ENCODE measurements around the gene TPSAB1. TPM values are rescaled to one million over a fixed set of nuclear protein-coding genes. Genes with fewer than 3 reads are reported as not detected.

The TPSAB1 gene
- total RNA-seq, 5 donors from 2014 or later (not counting 1 experiment from before 2014, with no cell fraction given), result 0.39 to 1.6 (median 1.2) TPM; not detected in 2

DNA sequence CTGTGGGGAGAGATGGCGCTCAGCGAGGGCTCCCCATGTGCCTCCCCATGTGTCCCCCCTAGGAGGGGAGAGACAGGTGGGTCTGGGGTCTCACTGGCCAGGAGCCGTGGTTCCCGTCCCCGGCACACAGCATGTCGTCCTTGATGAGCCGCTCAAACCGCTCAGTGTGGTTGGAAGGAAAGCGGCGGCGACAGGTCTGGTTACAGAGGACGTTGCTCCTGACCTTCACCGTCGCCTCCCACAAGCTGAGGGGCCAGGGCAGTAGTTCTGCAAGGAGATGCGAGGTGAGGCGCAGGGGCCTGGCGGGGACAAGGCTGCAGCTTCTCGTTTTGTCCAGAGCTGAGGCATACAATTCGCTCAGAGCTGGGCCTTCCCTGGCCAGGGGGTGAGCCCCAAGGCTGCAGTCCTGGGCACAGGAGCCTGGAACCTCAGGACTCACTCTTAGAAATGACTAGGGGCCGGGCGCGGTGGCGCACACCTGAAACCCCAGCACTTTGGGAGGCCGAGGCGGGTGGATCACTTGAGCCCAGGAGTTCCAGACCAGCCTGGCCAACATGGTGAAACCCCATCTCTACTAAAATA is 46.1 kb downstream of the TPSAB1 start:
- peaks cover 12 to 50% of the 10 kb centered on the region in 2 donors for H3K27me3 Mint-ChIP-seq
- no peak overlapping the region for H3K4me3 Mint-ChIP-seq
- no peak overlapping the region for H3K27ac Mint-ChIP-seq
- peaks cover 0 to 2% (median 0%) of the 10 kb centered on the region in 3 donors for H3K4me1 Mint-ChIP-seq
- Histone ChIP-seq H3K4me3 (ENCODE audit: control insufficient read depth in 1 of 2, extremely low read depth in 1 of 2, low read length in 1 of 2) (no peak overlapping the region), H3K27ac (ENCODE audit: low read length) (no peak overlapping the region), H3K4me1 (ENCODE audit: control insufficient read depth in 1 of 2, extremely low read depth in 1 of 2, insufficient read depth in 2 of 2, low read length in 2 of 2) (peaks cover 0 to 10% of the 10 kb centered on the region in 2 experiments), H3K36me3 (ENCODE audit: control insufficient read depth in 2 of 2, extremely low read depth in 1 of 2, insufficient read depth in 1 of 2, low read length in 1 of 2) (no peaks in the 10 kb centered on the region), H3K9me3 (no peaks in the 10 kb centered on the region), H3K27me3 (replicated peaks in 1 of 2; ENCODE audit: control insufficient read depth in 2 of 2, extremely low read depth in 1 of 2, insufficient read depth in 2 of 2, low read length in 1 of 2) (peaks cover 5 to 73% of the 10 kb centered on the region in 2 experiments)
- DNase-seq (no peak), ATAC-seq (replicated peaks in 1 of 4) (no peak)
- CTCF ChIA-PET, result no interaction called here
- WGBS (ENCODE audit: insufficient coverage), result 74% methylated on average over 17 of the region's 25 CpGs
- H3K9me3 Mint-ChIP-seq, result no peaks in the 10 kb centered on the region
- no peaks in the 10 kb centered on the region for H3K36me3 Mint-ChIP-seq
- POLR2A ChIA-PET, result no interaction called here

DNA sequence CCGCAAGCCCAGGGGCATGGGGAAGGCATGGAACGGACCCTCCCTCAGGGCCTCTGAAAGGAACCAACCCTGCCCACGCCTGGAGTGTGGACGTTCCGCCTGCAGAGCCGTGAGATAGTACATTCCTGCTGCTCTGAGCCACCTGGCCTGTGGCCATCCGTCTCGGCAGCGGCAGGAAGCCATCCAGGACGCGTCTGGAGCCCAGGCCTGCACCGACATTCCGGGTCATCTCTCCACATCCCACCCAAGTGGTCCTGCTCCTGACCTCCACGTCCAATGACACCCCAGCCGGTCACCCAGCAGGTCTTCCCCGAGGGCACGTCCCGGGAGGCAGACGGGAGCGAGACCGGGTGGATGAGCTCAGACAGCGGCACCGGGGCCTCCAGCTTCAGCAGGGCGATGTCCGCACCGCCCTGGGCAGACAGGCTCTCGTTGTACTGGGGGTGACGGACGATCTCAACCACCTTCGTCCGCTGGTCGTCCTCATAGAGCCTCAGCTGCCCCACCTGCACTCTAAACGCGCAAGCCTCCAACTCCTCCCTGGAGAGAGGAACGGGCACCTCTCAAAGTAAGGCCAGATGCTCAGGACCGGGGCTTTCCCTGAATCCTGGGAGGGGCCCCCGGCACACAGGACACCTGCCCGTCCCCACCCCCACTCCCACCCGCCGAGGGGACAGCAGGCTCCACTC is 47.6 kb downstream of the TPSAB1 start:
- peaks cover 0 to 2% (median 0%) of the 10 kb centered on the region in 3 donors for H3K4me1 Mint-ChIP-seq
- H3K9me3 Mint-ChIP-seq, result no peaks in the 10 kb centered on the region
- H3K4me3 Mint-ChIP-seq, result no peak overlapping the region
- H3K36me3 ChIP-seq (ENCODE audit: control insufficient read depth in 2 of 2, extremely low read depth in 1 of 2, insufficient read depth in 1 of 2, low read length in 1 of 2), result no peaks in the 10 kb centered on the region
- H3K9me3 ChIP-seq, result no peaks in the 10 kb centered on the region
- H3K27ac ChIP-seq (ENCODE audit: low read length), result no peak overlapping the region
- H3K4me1 ChIP-seq (ENCODE audit: control insufficient read depth in 1 of 2, extremely low read depth in 1 of 2, insufficient read depth in 2 of 2, low read length in 2 of 2), result peaks cover 0 to 10% of the 10 kb centered on the region in 2 experiments
- peaks cover 18 to 59% of the 10 kb centered on the region in 2 donors for H3K27me3 Mint-ChIP-seq
- peaks cover 5 to 81% of the 10 kb centered on the region in 2 experiments for H3K27me3 ChIP-seq (replicated peaks in 1 of 2; ENCODE audit: control insufficient read depth in 2 of 2, extremely low read depth in 1 of 2, insufficient read depth in 2 of 2, low read length in 1 of 2)
- no peak overlapping the region for H3K27ac Mint-ChIP-seq
- ChIA-PET POLR2A (interaction anchor here in 1 of 2 donors (0.7 kb wide), 1 partner anchor 8 kb away, joined by 3 read pairs; no protein-coding TSS in a partner anchor), CTCF (no interaction called here)
- no peak overlapping the region for H3K4me3 ChIP-seq (ENCODE audit: control insufficient read depth in 1 of 2, extremely low read depth in 1 of 2, low read length in 1 of 2)
- DNase-seq (no peak), ATAC-seq (replicated peaks in 1 of 4) (no peak)
- no peaks in the 10 kb centered on the region for H3K36me3 Mint-ChIP-seq
- 72% methylated on average over 24 of the region's 40 CpGs for WGBS (ENCODE audit: insufficient coverage)

GRCh38 chr16:1288813-1289476 is 48.4 kb downstream of the TPSAB1 start:
- CTCF ChIA-PET, result no interaction called here
- no peak overlapping the region for H3K27ac ChIP-seq (ENCODE audit: low read length)
- H3K4me1 Mint-ChIP-seq, result peaks cover 0 to 2% (median 0%) of the 10 kb centered on the region in 3 donors
- no peaks in the 10 kb centered on the region for H3K9me3 ChIP-seq
- H3K27me3 Mint-ChIP-seq, result peaks cover 24 to 60% of the 10 kb centered on the region in 2 donors
- no peaks in the 10 kb centered on the region for H3K9me3 Mint-ChIP-seq
- H3K4me1 ChIP-seq (ENCODE audit: control insufficient read depth in 1 of 2, extremely low read depth in 1 of 2, insufficient read depth in 2 of 2, low read length in 2 of 2), result peaks cover 0 to 10% of the 10 kb centered on the region in 2 experiments
- peak in 13 of 35 experiments; percentile 12 to 57 (median 27) for DNase-seq
- POLR2A ChIA-PET, result no interaction called here
- H3K27me3 ChIP-seq (replicated peaks in 1 of 2; ENCODE audit: control insufficient read depth in 2 of 2, extremely low read depth in 1 of 2, insufficient read depth in 2 of 2, low read length in 1 of 2), result peaks cover 5 to 82% of the 10 kb centered on the region in 2 experiments
- 67% methylated on average over 10 of the region's 20 CpGs for WGBS (ENCODE audit: insufficient coverage)
- ATAC-seq (replicated peaks in 1 of 4), result peak; percentile 50 to 81 (median 64)
- H3K4me3 Mint-ChIP-seq, result peak overlapping the region in 1 of 3 donors; percentile 2
- H3K27ac Mint-ChIP-seq, result no peak overlapping the region
- H3K4me3 ChIP-seq (ENCODE audit: control insufficient read depth in 1 of 2, extremely low read depth in 1 of 2, low read length in 1 of 2), result no peak overlapping the region
- H3K36me3 Mint-ChIP-seq, result no peaks in the 10 kb centered on the region
- no peaks in the 10 kb centered on the region for H3K36me3 ChIP-seq (ENCODE audit: control insufficient read depth in 2 of 2, extremely low read depth in 1 of 2, insufficient read depth in 1 of 2, low read length in 1 of 2)

- peak overlapping the region in 1 of 3 donors; percentile 2 for H3K4me3 Mint-ChIP-seq
- H3K27ac Mint-ChIP-seq, result no peak overlapping the region
- WGBS (ENCODE audit: insufficient coverage), result 15% methylated on average over 11 of the region's 17 CpGs
- no peak for DNase-seq
- H3K4me3 ChIP-seq (ENCODE audit: control insufficient read depth in 1 of 2, extremely low read depth in 1 of 2, low read length in 1 of 2), result no peak overlapping the region
- H3K4me1 Mint-ChIP-seq, result peaks cover 0 to 2% (median 0%) of the 10 kb centered on the region in 3 donors
- H3K27me3 ChIP-seq (replicated peaks in 1 of 2; ENCODE audit: control insufficient read depth in 2 of 2, extremely low read depth in 1 of 2, insufficient read depth in 2 of 2, low read length in 1 of 2), result peaks cover 5 to 82% of the 10 kb centered on the region in 2 experiments
- no peaks in the 10 kb centered on the region for H3K36me3 Mint-ChIP-seq
- POLR2A ChIA-PET, result no interaction called here
- no peaks in the 10 kb centered on the region for H3K36me3 ChIP-seq (ENCODE audit: control insufficient read depth in 2 of 2, extremely low read depth in 1 of 2, insufficient read depth in 1 of 2, low read length in 1 of 2)
- no peak for ATAC-seq (replicated peaks in 1 of 4)
- no peaks in the 10 kb centered on the region for H3K9me3 Mint-ChIP-seq
- no peak overlapping the region for H3K27ac ChIP-seq (ENCODE audit: low read length)
- H3K9me3 ChIP-seq, result no peaks in the 10 kb centered on the region
- CTCF ChIA-PET, result interaction anchor here in 1 of 2 donors (0.7 kb wide), 1 partner anchor 142 kb away, joined by 7 read pairs; no protein-coding TSS in a partner anchor
- H3K27me3 Mint-ChIP-seq, result peaks cover 30 to 63% of the 10 kb centered on the region in 2 donors
- H3K4me1 ChIP-seq (ENCODE audit: control insufficient read depth in 1 of 2, extremely low read depth in 1 of 2, insufficient read depth in 2 of 2, low read length in 2 of 2), result peaks cover 0 to 10% of the 10 kb centered on the region in 2 experiments
Measured at GRCh38 chr16:1289477-1289866, 49.0 kb downstream of the TPSAB1 start.

GRCh38 chr16:1290063-1290501 is 49.6 kb downstream of the TPSAB1 start:
- H3K9me3 Mint-ChIP-seq, result no peaks in the 10 kb centered on the region
- H3K27me3 Mint-ChIP-seq, result peaks cover 30 to 65% of the 10 kb centered on the region in 2 donors
- H3K9me3 ChIP-seq, result no peaks in the 10 kb centered on the region

GRCh38 chr16:1290860-1291575 is 50.5 kb downstream of the TPSAB1 start:
- ChIA-PET CTCF (no interaction called here), POLR2A (no interaction called here)
- H3K4me3 ChIP-seq (ENCODE audit: control insufficient read depth in 1 of 2, extremely low read depth in 1 of 2, low read length in 1 of 2), result no peak overlapping the region
- 79% methylated on average over 23 of the region's 29 CpGs for WGBS (ENCODE audit: insufficient coverage)
- peaks cover 30 to 64% of the 10 kb centered on the region in 2 donors for H3K27me3 Mint-ChIP-seq
- no peak overlapping the region for H3K4me3 Mint-ChIP-seq
- H3K27ac ChIP-seq (ENCODE audit: low read length), result no peak overlapping the region
- H3K27me3 ChIP-seq (replicated peaks in 1 of 2; ENCODE audit: control insufficient read depth in 2 of 2, extremely low read depth in 1 of 2, insufficient read depth in 2 of 2, low read length in 1 of 2), result peaks cover 5 to 82% of the 10 kb centered on the region in 2 experiments
- H3K9me3 Mint-ChIP-seq, result no peaks in the 10 kb centered on the region
- peaks cover 0 to 2% (median 0%) of the 10 kb centered on the region in 3 donors for H3K4me1 Mint-ChIP-seq
- H3K36me3 ChIP-seq (ENCODE audit: control insufficient read depth in 2 of 2, extremely low read depth in 1 of 2, insufficient read depth in 1 of 2, low read length in 1 of 2), result no peaks in the 10 kb centered on the region
- H3K4me1 ChIP-seq (ENCODE audit: control insufficient read depth in 1 of 2, extremely low read depth in 1 of 2, insufficient read depth in 2 of 2, low read length in 2 of 2), result peaks cover 0 to 10% of the 10 kb centered on the region in 2 experiments
- H3K27ac Mint-ChIP-seq, result no peak overlapping the region
- no peaks in the 10 kb centered on the region for H3K36me3 Mint-ChIP-seq
- H3K9me3 ChIP-seq, result no peaks in the 10 kb centered on the region
- DNase-seq, result no peak
- no peak for ATAC-seq (replicated peaks in 1 of 4)

More at GRCh38 chr16:1290063-1290501, 49.6 kb downstream of the TPSAB1 start:
- 23% methylated on average over 3 of the region's 22 CpGs for WGBS (ENCODE audit: insufficient coverage)
- Histone ChIP-seq H3K27me3 (replicated peaks in 1 of 2; ENCODE audit: control insufficient read depth in 2 of 2, extremely low read depth in 1 of 2, insufficient read depth in 2 of 2, low read length in 1 of 2) (peaks cover 5 to 85% of the 10 kb centered on the region in 2 experiments), H3K4me1 (ENCODE audit: control insufficient read depth in 1 of 2, extremely low read depth in 1 of 2, insufficient read depth in 2 of 2, low read length in 2 of 2) (peaks cover 0 to 10% of the 10 kb centered on the region in 2 experiments), H3K36me3 (ENCODE audit: control insufficient read depth in 2 of 2, extremely low read depth in 1 of 2, insufficient read depth in 1 of 2, low read length in 1 of 2) (no peaks in the 10 kb centered on the region), H3K27ac (ENCODE audit: low read length) (no peak overlapping the region), H3K4me3 (ENCODE audit: control insufficient read depth in 1 of 2, extremely low read depth in 1 of 2, low read length in 1 of 2) (no peak overlapping the region)
- H3K27ac Mint-ChIP-seq, result no peak overlapping the region
- H3K36me3 Mint-ChIP-seq, result no peaks in the 10 kb centered on the region
- CTCF ChIA-PET, result interaction anchor here in 1 of 2 donors (0.7 kb wide), 1 partner anchor 142 kb away, joined by 7 read pairs; no protein-coding TSS in a partner anchor
- POLR2A ChIA-PET, result no interaction called here
- H3K4me3 Mint-ChIP-seq, result no peak overlapping the region
- ATAC-seq (replicated peaks in 1 of 4), result no peak
- no peak for DNase-seq
- H3K4me1 Mint-ChIP-seq, result peaks cover 0 to 2% (median 0%) of the 10 kb centered on the region in 3 donors

All from T-cell (primary cell).